HEK293T (cell line): ENCODE results near the gene COG3.

Experiments
- ARNT ChIP-seq: fragments of 450-650 bp; IDR thresholded peaks from 2 replicates; pipeline ENCODE4 v1.6.1; 2017; ENCODE audit warnings: mild to moderate bottlenecking
- BHLHE40 ChIP-seq: fragments of 450-650 bp; IDR thresholded peaks from 2 replicates; pipeline ENCODE4 v1.6.1; 2016; ENCODE audit warnings: mild to moderate bottlenecking, moderate library complexity, borderline replicate concordance
- FOXK2 ChIP-seq: fragments of 450-650 bp; IDR thresholded peaks from 2 replicates; pipeline ENCODE4 v1.6.1; 2016; ENCODE audit warnings: mild to moderate bottlenecking
- HDGF ChIP-seq: fragments of 450-650 bp; IDR thresholded peaks from 2 replicates; pipeline ENCODE4 v1.6.1; 2017; ENCODE audit warnings: antibody characterized with exemption, borderline replicate concordance
- SUZ12 ChIP-seq: fragments of 450-650 bp; IDR thresholded peaks from 2 replicates; pipeline ENCODE4 v1.6.1; 2016; ENCODE audit warnings: mild to moderate bottlenecking

DNA sequence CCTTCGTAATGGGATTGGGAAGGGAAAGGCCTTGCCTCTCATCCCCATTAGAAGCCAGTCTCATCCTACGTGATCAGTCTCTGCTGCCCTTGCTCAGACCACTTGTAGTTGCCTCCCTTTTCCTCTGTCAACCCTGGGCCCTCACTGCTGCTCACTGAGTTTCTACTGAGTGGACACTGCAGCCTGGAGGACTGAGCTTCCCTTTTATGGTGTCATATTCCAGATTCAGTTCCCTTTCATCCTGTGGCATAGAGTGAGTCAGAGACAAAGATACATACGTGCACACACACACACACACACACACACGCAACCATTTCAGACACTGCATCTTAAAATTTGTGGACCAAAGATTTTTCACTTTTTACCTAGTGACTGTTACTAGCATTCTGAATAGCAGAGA, 56.6 kb downstream of the COG3 start:
- TF ChIP-seq BHLHE40 (no peak), ARNT (no peak), SUZ12 (no peak), FOXK2 (no peak), HDGF (no peak)
